Epithelial cell of esophagus (primary cell): Measurements from ENCODE around the gene ASIP.
"Not testable (repeated sequence)": the region's sequence is repeated elsewhere in the genome, so short reads cannot be mapped to it uniquely, and the experiment has no call there.

Source experiments
- DNase-seq: peaks from one replicate; pipeline ENCODE4 v3.0.0; 2010; ENCODE audit warnings: low read depth
- H3K4me3 ChIP-seq: 2 replicates; pipeline ENCODE4 v1.5.1; 2011; ENCODE audit warnings: mild to moderate bottlenecking, low read length, control low read depth
- CTCF ChIP-seq: IDR thresholded peaks from 2 replicates; pipeline ENCODE4 v1.5.1; 2011; ENCODE audit warnings: low read depth, mild to moderate bottlenecking, low read length, control low read depth, inconsistent platforms; ENCODE audit not compliant: insufficient read depth; ENCODE audit errors: missing control alignments

The ASIP gene

GRCh38 chr20:34231634-34232033, 9.6 kb upstream of the ASIP start:
- TF ChIP-seq CTCF, result no peak

GRCh38 chr20:34232494-34233087, 8.6 kb upstream of the ASIP start:
- no peak overlapping the region for H3K4me3 ChIP-seq
- DNase-seq, result no peak
- TF ChIP-seq CTCF, result no peak

More at GRCh38 chr20:34231634-34232033, 9.6 kb upstream of the ASIP start:
- H3K4me3 ChIP-seq, result no peak overlapping the region
- DNase-seq, result no peak

GRCh38 chr20:34233687-34234086, 7.5 kb upstream of the ASIP start:
- no peak for TF ChIP-seq CTCF
- no peak for DNase-seq
- no peak overlapping the region for H3K4me3 ChIP-seq

- DNase-seq, result no peak
- TF ChIP-seq CTCF, result no peak
- no peak overlapping the region for H3K4me3 ChIP-seq
Measured at GRCh38 chr20:34235875-34236274, 5.3 kb upstream of the ASIP start.

- DNase-seq, result no peak
- H3K4me3 ChIP-seq, result no peak overlapping the region
- TF ChIP-seq CTCF, result no peak
Measured at GRCh38 chr20:34237942-34238341, 3.3 kb upstream of the ASIP start.

- DNase-seq, result no peak
- no peak overlapping the region for H3K4me3 ChIP-seq
- no peak for TF ChIP-seq CTCF
Measured at GRCh38 chr20:34240121-34240520, 1.1 kb upstream of the ASIP start.

GRCh38 chr20:34242015-34242414, 792 bp downstream of the ASIP start:
- DNase-seq, H3K4me3 ChIP-seq: not testable (repeated sequence)
